A549 (cell line): Measurements from ENCODE around the gene TNFRSF21. TPM values are rescaled to one million over a fixed set of nuclear protein-coding genes. Genes with fewer than 3 reads are reported as not detected.

Experiments used
- ATAC-seq, 2 experiments: fragments of 200-7000 bp in 1 of 2; fragments of >200 bp in 1 of 2; cut with Nextera tagmentation in 1 of 2; cut with Tn5 transposase in 1 of 2; 3 replicates each; pipeline versions ENCODE4 v1.8.0 to v1.9.1; 2018 to 2020; ENCODE audit warnings: mild to moderate bottlenecking in 1 of 2, moderate library complexity in 1 of 2
- CTCF ChIA-PET: fragments of 300-600 bp; sonication (Branson Sonifier 250); formaldehyde crosslinking; extraction: SDS; loops from one replicate; lab custom pipeline; 2021; ENCODE audit warnings: antibody characterized with exemption, inconsistent platforms; lab: Yijun Ruan, JAX
- POLR2A ChIA-PET: fragments of 350-600 bp; formaldehyde crosslinking; extraction: SDS; loops from one replicate; lab custom pipeline; 2021; ENCODE audit warnings: antibody characterized with exemption, inconsistent platforms; lab: Yijun Ruan, JAX
- DNase-seq, 2 experiments: peaks; one replicate each; pipeline versions ENCODE4 v3.0.0 to v3.0.0-alpha.2; 2011 to 2016; ENCODE audit warnings: low read depth in 1 of 2, low spot score in 1 of 2
- FAIRE-seq: peaks from 2 replicates; lab custom pipeline; 2011; peaks lifted over from hg19 to GRCh38; lab: Jason Lieb, UNC
- H3K27ac ChIP-seq, 2 experiments: fragments of >200 bp; sonication (Bioruptor Twin); formaldehyde crosslinking; 3 replicates each; pipeline ENCODE4 v1.5.1; 2016 to 2017
- H3K4me1 ChIP-seq: fragments of >200 bp; sonication (Bioruptor Twin); formaldehyde crosslinking; 3 replicates; pipeline ENCODE4 v1.6.1; 2016
- H3K4me2 ChIP-seq: fragments of >200 bp; sonication (Bioruptor Twin); formaldehyde crosslinking; 3 replicates; pipeline ENCODE4 v1.6.1; 2016
- H3K4me3 ChIP-seq: fragments of >200 bp; sonication (Bioruptor Twin); formaldehyde crosslinking; 3 replicates; pipeline ENCODE4 v1.5.1; 2016
- H3K9me3 ChIP-seq: fragments of >200 bp; sonication (Bioruptor Twin); formaldehyde crosslinking; 3 replicates; pipeline ENCODE4 v1.6.1; 2016
- BHLHE40 ChIP-seq: IDR thresholded peaks from 2 replicates; pipeline ENCODE4 v1.6.1; 2012; ENCODE audit warnings: low read depth, low read length, inconsistent platforms
- CHD4 ChIP-seq: fragments of 200-600 bp; sonication (generic); IDR thresholded peaks from 2 replicates; pipeline ENCODE4 v1.6.1; 2016; ENCODE audit warnings: antibody characterized with exemption, mild to moderate bottlenecking, borderline replicate concordance
- EHF ChIP-seq: fragments of 250-450 bp; sonication (Bioruptor Pico); IDR thresholded peaks from 2 replicates; pipeline ENCODE4 v1.5.0; 2020; ENCODE audit warnings: mild to moderate bottlenecking
- ESRRA ChIP-seq: fragments of 150-350 bp; IDR thresholded peaks from 2 replicates; pipeline ENCODE4 v1.6.1; 2014; ENCODE audit warnings: mild to moderate bottlenecking, low read length, borderline replicate concordance
- FOSB ChIP-seq: fragments of 250-450 bp; sonication (Bioruptor Pico); IDR thresholded peaks from 2 replicates; pipeline ENCODE4 v1.5.0; 2020; ENCODE audit warnings: mild to moderate bottlenecking, moderate library complexity
- GATA3 ChIP-seq: IDR thresholded peaks from 2 replicates; pipeline ENCODE4 v1.6.1; 2012; ENCODE audit warnings: borderline replicate concordance
- HOXB13 ChIP-seq: fragments of 250-450 bp; sonication (Bioruptor Pico); IDR thresholded peaks from 2 replicates; pipeline ENCODE4 v1.5.0; 2020; ENCODE audit warnings: low read depth, mild to moderate bottlenecking, moderate library complexity
- JUN ChIP-seq, 2 experiments: fragments of >200 bp; sonication (Bioruptor Twin); formaldehyde crosslinking; IDR thresholded peaks; 2 replicates in 1 of 2; 3 replicates in 1 of 2; pipeline ENCODE4 v1.6.1; 2016 to 2017
- MAFK ChIP-seq: fragments of 450-650 bp; IDR thresholded peaks from 2 replicates; pipeline ENCODE4 v1.6.1; 2014; ENCODE audit not compliant: partially characterized antibody
- MYC ChIP-seq: IDR thresholded peaks from 2 replicates; pipeline ENCODE4 v1.6.1; 2012; ENCODE audit warnings: mild to moderate bottlenecking, inconsistent platforms, low read length, improper control_type of control experiment, borderline replicate concordance
- NR3C1 ChIP-seq: fragments of >200 bp; sonication (Bioruptor Twin); formaldehyde crosslinking; IDR thresholded peaks from 3 replicates; pipeline ENCODE4 v1.6.1; 2017
- PHF8 ChIP-seq: fragments of 200-600 bp; sonication (generic); IDR thresholded peaks from 2 replicates; pipeline ENCODE4 v1.6.1; 2016; ENCODE audit warnings: low read depth, mild to moderate bottlenecking, antibody characterized with exemption, moderate library complexity, borderline replicate concordance
- POLR2A ChIP-seq: IDR thresholded peaks from 2 replicates; pipeline ENCODE4 v1.6.1; 2012; ENCODE audit warnings: mild to moderate bottlenecking, low read length
- POLR2AphosphoS2 ChIP-seq: conservative IDR thresholded peaks from 2 replicates; pipeline ENCODE4 v1.6.1; 2012; ENCODE audit warnings: low read length, improper control_type of control experiment, inconsistent platforms
- RNF2 ChIP-seq: fragments of 200-600 bp; sonication (generic); IDR thresholded peaks from 2 replicates; pipeline ENCODE4 v1.6.1; 2016; ENCODE audit warnings: low read depth, mild to moderate bottlenecking, antibody characterized with exemption, moderate library complexity, borderline replicate concordance
- TFCP2L1 ChIP-seq: fragments of 250-450 bp; sonication (Bioruptor Pico); IDR thresholded peaks from 2 replicates; pipeline ENCODE4 v1.5.0; 2021; ENCODE audit warnings: mild to moderate bottlenecking
- ZSCAN20 ChIP-seq: fragments of 250-450 bp; sonication (Bioruptor Pico); IDR thresholded peaks from 2 replicates; pipeline ENCODE4 v1.8.0; 2022; ENCODE audit warnings: mild to moderate bottlenecking, moderate library complexity
- WGBS: methylation state at CpG from one replicate; pipeline ENCODE4 v1.1.6; 2017; ENCODE audit errors: missing lambda C conversion rate; 5-methylcytosine and 5-hydroxymethylcytosine counted together
- polyA plus RNA-seq, 4 experiments: library from polyadenylated mRNA; depleted of rRNA in 3 of 4; stranded (reverse); fragments of >200 nt; fragmentation: RNase III in 1 of 4; extraction: RNeasy Plus Mini Kit Qiagen cat#74134 plus additional on column Dnase treatment in 1 of 4; gene quantifications; 2 replicates in 3 of 4; 3 replicates in 1 of 4; pipeline ENCODE4 v1.2.3, GENCODE V29; 2011 to 2017
- TF ChIP-seq, protein P1 (sequence below): fragments of >200 bp; sonication (Bioruptor Twin); formaldehyde crosslinking; IDR thresholded peaks from 3 replicates; pipeline ENCODE4 v1.5.1; 2016
- TF ChIP-seq, protein P2 (sequence below): fragments of >200 bp; sonication (Bioruptor Twin); formaldehyde crosslinking; IDR thresholded peaks from 2 replicates; pipeline ENCODE4 v1.6.1; 2016
- TF ChIP-seq, protein P3 (sequence below): IDR thresholded peaks from 2 replicates; pipeline ENCODE4 v1.6.1; 2012
- TF ChIP-seq, protein P4 (sequence below): fragments of 250-450 bp; sonication (Bioruptor Pico); IDR thresholded peaks from 2 replicates; pipeline ENCODE4 v1.5.0; 2020; ENCODE audit warnings: low read depth, mild to moderate bottlenecking, moderate library complexity

Gene TNFRSF21
- polyA plus RNA-seq, 2 of the 4 experiments (the other 2 are of a cell fraction): 14.1 to 15.6 TPM

DNA sequence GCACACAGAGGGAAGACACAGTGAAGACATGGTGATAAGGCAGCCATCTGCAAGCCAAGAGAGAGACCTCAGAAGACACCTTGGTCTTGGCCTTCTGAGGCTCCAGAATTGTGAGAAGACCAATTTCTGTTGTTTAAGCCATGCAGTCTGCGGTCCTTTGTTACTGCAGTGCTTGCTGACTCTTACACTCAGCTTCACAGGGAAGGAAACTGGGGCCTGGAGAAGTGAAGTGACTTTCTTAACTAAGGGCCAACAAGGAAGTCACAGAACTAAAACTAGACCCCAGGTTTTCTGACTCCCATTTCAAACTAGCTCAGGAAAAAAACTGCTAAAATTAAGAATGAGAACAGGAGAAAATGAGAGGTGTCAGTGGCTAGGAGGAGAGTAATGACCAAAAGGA is 74.3 kb downstream of the TNFRSF21 start:
- no peak overlapping the region for H3K4me2 ChIP-seq
- CTCF ChIA-PET: interaction anchor here (1.5 kb wide), 1 partner anchor 138 kb away, joined by 6 read pairs; no protein-coding TSS in a partner anchor

DNA sequence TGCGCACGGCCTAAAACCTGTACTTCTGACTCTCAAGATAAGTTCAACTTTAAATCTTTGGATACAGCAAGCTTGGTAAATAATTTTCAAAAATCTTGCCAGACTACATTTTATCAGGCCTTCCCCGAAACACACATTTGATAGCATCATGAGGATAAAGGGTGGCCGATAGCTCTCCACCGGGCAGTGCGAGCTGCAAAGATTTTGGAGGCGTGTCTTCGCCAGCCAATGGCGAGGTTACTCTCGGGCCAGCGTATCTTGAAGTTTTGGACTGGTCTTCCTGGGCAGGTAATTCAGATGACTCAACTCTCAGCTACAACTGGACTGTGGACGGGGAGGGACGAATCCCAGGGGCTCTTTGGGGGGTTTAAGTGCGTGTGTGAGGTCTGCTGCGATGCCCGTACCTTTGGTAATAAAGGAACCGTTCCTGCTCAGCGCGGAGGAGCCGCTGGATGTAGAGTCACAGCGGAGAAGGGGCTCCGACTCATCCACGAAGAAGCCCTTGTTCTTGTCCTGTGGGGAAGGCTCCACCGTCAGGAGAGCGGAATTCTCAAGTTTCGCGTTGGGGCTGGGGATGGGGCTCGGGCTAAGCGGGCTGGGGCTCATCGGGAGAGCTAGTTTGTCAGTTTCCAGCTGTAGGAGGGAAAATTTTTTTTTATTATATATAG is 75.3 kb downstream of the TNFRSF21 start:
- H3K4me3 ChIP-seq: no peak overlapping the region
- DNase-seq: no peak
- no peak overlapping the region for H3K4me2 ChIP-seq
- H3K27ac ChIP-seq: no peak overlapping the region
- H3K9me3 ChIP-seq: no peaks in the 10 kb centered on the region
- TF ChIP-seq PHF8 (no peak), RNF2 (no peak), GATA3 (no peak), FOSB (CRISPR knock-in tag) (no peak)
- TF ChIP-seq, protein P1, sequence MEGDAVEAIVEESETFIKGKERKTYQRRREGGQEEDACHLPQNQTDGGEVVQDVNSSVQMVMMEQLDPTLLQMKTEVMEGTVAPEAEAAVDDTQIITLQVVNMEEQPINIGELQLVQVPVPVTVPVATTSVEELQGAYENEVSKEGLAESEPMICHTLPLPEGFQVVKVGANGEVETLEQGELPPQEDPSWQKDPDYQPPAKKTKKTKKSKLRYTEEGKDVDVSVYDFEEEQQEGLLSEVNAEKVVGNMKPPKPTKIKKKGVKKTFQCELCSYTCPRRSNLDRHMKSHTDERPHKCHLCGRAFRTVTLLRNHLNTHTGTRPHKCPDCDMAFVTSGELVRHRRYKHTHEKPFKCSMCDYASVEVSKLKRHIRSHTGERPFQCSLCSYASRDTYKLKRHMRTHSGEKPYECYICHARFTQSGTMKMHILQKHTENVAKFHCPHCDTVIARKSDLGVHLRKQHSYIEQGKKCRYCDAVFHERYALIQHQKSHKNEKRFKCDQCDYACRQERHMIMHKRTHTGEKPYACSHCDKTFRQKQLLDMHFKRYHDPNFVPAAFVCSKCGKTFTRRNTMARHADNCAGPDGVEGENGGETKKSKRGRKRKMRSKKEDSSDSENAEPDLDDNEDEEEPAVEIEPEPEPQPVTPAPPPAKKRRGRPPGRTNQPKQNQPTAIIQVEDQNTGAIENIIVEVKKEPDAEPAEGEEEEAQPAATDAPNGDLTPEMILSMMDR: no peak
- peaks cover 17% of the 10 kb centered on the region; the same call in 2 of the 3 replicates for H3K4me1 ChIP-seq
- CTCF ChIA-PET: no interaction called here
- ATAC-seq: no peak
- POLR2A ChIA-PET: no interaction called here
- WGBS: 95% methylated on average over 30 of the region's 30 CpGs
- FAIRE-seq: no peak

More for the DNA sequence above, 74.3 kb downstream of the TNFRSF21 start:
- 91% methylated on average over 1 of the region's 1 CpG for WGBS
- TF ChIP-seq BHLHE40 (no peak), EHF (CRISPR knock-in tag) (no peak), POLR2AphosphoS2 (no peak), FOSB (CRISPR knock-in tag) (no peak), POLR2A (no peak), MAFK (no peak), TFCP2L1 (no peak), CHD4 (no peak), HOXB13 (CRISPR knock-in tag) (no peak), ESRRA (no peak), JUN (IDR thresholded peaks at IDR 0.05) (no peak), NR3C1 (no peak), MYC (no peak), ZSCAN20 (no peak)
- TF ChIP-seq, protein P1: no peak
- TF ChIP-seq, protein P2, sequence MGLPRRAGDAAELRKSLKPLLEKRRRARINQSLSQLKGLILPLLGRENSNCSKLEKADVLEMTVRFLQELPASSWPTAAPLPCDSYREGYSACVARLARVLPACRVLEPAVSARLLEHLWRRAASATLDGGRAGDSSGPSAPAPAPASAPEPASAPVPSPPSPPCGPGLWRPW: no peak
- TF ChIP-seq, protein P3, sequence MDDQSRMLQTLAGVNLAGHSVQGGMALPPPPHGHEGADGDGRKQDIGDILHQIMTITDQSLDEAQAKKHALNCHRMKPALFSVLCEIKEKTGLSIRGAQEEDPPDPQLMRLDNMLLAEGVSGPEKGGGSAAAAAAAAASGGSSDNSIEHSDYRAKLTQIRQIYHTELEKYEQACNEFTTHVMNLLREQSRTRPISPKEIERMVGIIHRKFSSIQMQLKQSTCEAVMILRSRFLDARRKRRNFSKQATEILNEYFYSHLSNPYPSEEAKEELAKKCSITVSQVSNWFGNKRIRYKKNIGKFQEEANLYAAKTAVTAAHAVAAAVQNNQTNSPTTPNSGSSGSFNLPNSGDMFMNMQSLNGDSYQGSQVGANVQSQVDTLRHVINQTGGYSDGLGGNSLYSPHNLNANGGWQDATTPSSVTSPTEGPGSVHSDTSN: no peak
- TF ChIP-seq, protein P4, sequence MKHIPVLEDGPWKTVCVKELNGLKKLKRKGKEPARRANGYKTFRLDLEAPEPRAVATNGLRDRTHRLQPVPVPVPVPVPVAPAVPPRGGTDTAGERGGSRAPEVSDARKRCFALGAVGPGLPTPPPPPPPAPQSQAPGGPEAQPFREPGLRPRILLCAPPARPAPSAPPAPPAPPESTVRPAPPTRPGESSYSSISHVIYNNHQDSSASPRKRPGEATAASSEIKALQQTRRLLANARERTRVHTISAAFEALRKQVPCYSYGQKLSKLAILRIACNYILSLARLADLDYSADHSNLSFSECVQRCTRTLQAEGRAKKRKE (CRISPR knock-in tag): no peak
- no peaks in the 10 kb centered on the region for H3K9me3 ChIP-seq
- DNase-seq: no peak
- FAIRE-seq: no peak
- peaks cover 21% of the 10 kb centered on the region; the same call in 2 of the 3 replicates for H3K4me1 ChIP-seq
- ATAC-seq: no peak
- 0 out of 6 replicates have a peak overlapping the region, but pooled peaks of 1 of the 2 experiments have one; percentile 2 for H3K27ac ChIP-seq
- POLR2A ChIA-PET: no interaction called here
- H3K4me3 ChIP-seq: no peak overlapping the region
